ENCODE measurements around the gene HEATR5A.
"Not testable (repeated sequence)": the region's sequence is repeated elsewhere in the genome, so short reads cannot be mapped to it uniquely, and the experiment has no call there.

HEATR5A gene

GRCh38 chr14:31386271-31386670, 34.1 kb downstream of the HEATR5A start:
- no peak overlapping the region for H3K4me2 ChIP-seq (ENCODE audit: low read length)
- no peak overlapping the region for H3K4me3 ChIP-seq (ENCODE audit: low read depth, low read length)
- H3K9ac ChIP-seq, result no peak overlapping the region
- no peaks in the 10 kb centered on the region for H3K27me3 ChIP-seq (ENCODE audit: control insufficient read depth, insufficient read depth, low read length)
- H3K9me3 ChIP-seq (ENCODE audit: control insufficient read depth, low read length), result no peaks in the 10 kb centered on the region
- TF ChIP-seq CTCF (IDR thresholded peaks at IDR 0.05), result no peak
- H3K27ac ChIP-seq, result no peak overlapping the region
- H2AFZ ChIP-seq, result no peak overlapping the region
- no peaks in the 10 kb centered on the region for H3K79me2 ChIP-seq
- no peaks in the 10 kb centered on the region for H3K4me1 ChIP-seq
- H3K36me3 ChIP-seq (ENCODE audit: control insufficient read depth, insufficient read depth, low read length), result no peaks in the 10 kb centered on the region

- no peak for TF ChIP-seq CTCF (IDR thresholded peaks at IDR 0.05)
- H2AFZ ChIP-seq, result no peak overlapping the region
- H3K27me3 ChIP-seq (ENCODE audit: control insufficient read depth, insufficient read depth, low read length), result no peaks in the 10 kb centered on the region
- H3K4me2 ChIP-seq (ENCODE audit: low read length), result no peak overlapping the region
- no peak overlapping the region for H3K4me3 ChIP-seq (ENCODE audit: low read depth, low read length)
- H3K9me3 ChIP-seq (ENCODE audit: control insufficient read depth, low read length), result no peaks in the 10 kb centered on the region
- H3K27ac ChIP-seq, result no peak overlapping the region
- H3K4me1 ChIP-seq, result no peaks in the 10 kb centered on the region
- H3K9ac ChIP-seq, result no peak overlapping the region
- H3K36me3 ChIP-seq (ENCODE audit: control insufficient read depth, insufficient read depth, low read length), result no peaks in the 10 kb centered on the region
- no peaks in the 10 kb centered on the region for H3K79me2 ChIP-seq
Observed at GRCh38 chr14:31382221-31382620, 38.1 kb downstream of the HEATR5A start.

GRCh38 chr14:31380106-31380505, 40.2 kb downstream of the HEATR5A start:
- no peaks in the 10 kb centered on the region for H3K4me1 ChIP-seq

GRCh38 chr14:31379125-31379947, 41.0 kb downstream of the HEATR5A start:
- not testable (repeated sequence) for H2AFZ ChIP-seq; H3K27me3 ChIP-seq (ENCODE audit: control insufficient read depth, insufficient read depth, low read length); H3K9me3 ChIP-seq (ENCODE audit: control insufficient read depth, low read length); H3K4me1 ChIP-seq; H3K79me2 ChIP-seq; H3K27ac ChIP-seq; H3K4me2 ChIP-seq (ENCODE audit: low read length); H3K36me3 ChIP-seq (ENCODE audit: control insufficient read depth, insufficient read depth, low read length); H3K4me3 ChIP-seq (ENCODE audit: low read depth, low read length); H3K9ac ChIP-seq

More at GRCh38 chr14:31380106-31380505, 40.2 kb downstream of the HEATR5A start:
- Histone ChIP-seq H3K36me3 (ENCODE audit: control insufficient read depth, insufficient read depth, low read length) (no peaks in the 10 kb centered on the region), H3K9ac (no peak overlapping the region), H3K9me3 (ENCODE audit: control insufficient read depth, low read length) (no peaks in the 10 kb centered on the region), H3K4me3 (ENCODE audit: low read depth, low read length) (no peak overlapping the region), H3K79me2 (no peaks in the 10 kb centered on the region), H3K4me2 (ENCODE audit: low read length) (no peak overlapping the region), H2AFZ (no peak overlapping the region), H3K27ac (no peak overlapping the region), H3K27me3 (ENCODE audit: control insufficient read depth, insufficient read depth, low read length) (no peaks in the 10 kb centered on the region)
- no peak for TF ChIP-seq CTCF (IDR thresholded peaks at IDR 0.05)

GRCh38 chr14:31377433-31377832, 42.9 kb downstream of the HEATR5A start:
- Histone ChIP-seq H3K36me3 (ENCODE audit: control insufficient read depth, insufficient read depth, low read length) (no peaks in the 10 kb centered on the region), H3K9ac (no peak overlapping the region), H3K27ac (no peak overlapping the region), H3K9me3 (ENCODE audit: control insufficient read depth, low read length) (no peaks in the 10 kb centered on the region), H3K27me3 (ENCODE audit: control insufficient read depth, insufficient read depth, low read length) (no peaks in the 10 kb centered on the region), H3K4me3 (ENCODE audit: low read depth, low read length) (no peak overlapping the region), H2AFZ (no peak overlapping the region), H3K4me1 (no peaks in the 10 kb centered on the region), H3K4me2 (ENCODE audit: low read length) (no peak overlapping the region), H3K79me2 (no peaks in the 10 kb centered on the region)
- no peak for TF ChIP-seq CTCF (IDR thresholded peaks at IDR 0.05)

Data from parathyroid adenoma (tissue), 2 donors.